Fibroblast of lung (primary cell): Measurements from ENCODE around the gene PPP1R13B. TPM values are rescaled to one million over a fixed set of nuclear protein-coding genes. Genes with fewer than 3 reads are reported as not detected.

Experiments used
- DNase-seq, 2 donors: peaks; one replicate each; pipeline versions ENCODE4 v3.0.0 to v3.0.0-alpha.2; 2010; ENCODE audit warnings: low read depth in 2 of 2
- H2AFZ ChIP-seq: 2 replicates; pipeline ENCODE4 v1.5.1; 2012; ENCODE audit warnings: low read length, control low read depth, inconsistent platforms
- H3K27ac ChIP-seq: 2 replicates; pipeline ENCODE4 v1.5.1; 2011; ENCODE audit warnings: low read length, control low read depth; ENCODE audit not compliant: insufficient read depth
- H3K27me3 ChIP-seq: 2 replicates; pipeline ENCODE4 v1.5.1; 2011; ENCODE audit warnings: mild to moderate bottlenecking, low read length; ENCODE audit not compliant: control insufficient read depth, insufficient read depth
- H3K36me3 ChIP-seq: 2 replicates; pipeline ENCODE4 v1.5.1; 2011; ENCODE audit warnings: low read length; ENCODE audit not compliant: control insufficient read depth, insufficient read depth
- H3K4me1 ChIP-seq: 2 replicates; pipeline ENCODE4 v1.5.1; 2011; ENCODE audit warnings: low read length; ENCODE audit not compliant: control insufficient read depth, insufficient read depth; ENCODE audit errors: extremely low read depth
- H3K4me2 ChIP-seq: 2 replicates; pipeline ENCODE4 v1.5.1; 2011; ENCODE audit warnings: low read length, control low read depth; ENCODE audit not compliant: insufficient read depth; ENCODE audit errors: extremely low read depth
- H3K4me3 ChIP-seq, 4 experiments: fragments of 200-600 bp in 1 of 4; sonication (generic) in 1 of 4; replicated peaks in 1 of 4; 2 replicates each; pipeline ENCODE4 v1.5.1; 2011 to 2016; ENCODE audit warnings: low read length in 4 of 4, low read depth in 3 of 4, mild to moderate bottlenecking in 3 of 4, control low read depth in 2 of 4, inconsistent platforms in 1 of 4, mixed read lengths in 1 of 4; ENCODE audit not compliant: insufficient read depth in 1 of 4; ENCODE audit errors: control extremely low read depth in 1 of 4
- H3K79me2 ChIP-seq: 2 replicates; pipeline ENCODE4 v1.5.1; 2012; ENCODE audit warnings: mild to moderate bottlenecking, low read length, inconsistent platforms; ENCODE audit not compliant: control insufficient read depth, insufficient read depth
- H3K9ac ChIP-seq: 2 replicates; pipeline ENCODE4 v1.5.1; 2011; ENCODE audit warnings: mild to moderate bottlenecking, low read length, control low read depth; ENCODE audit not compliant: insufficient read depth
- H3K9me3 ChIP-seq: 2 replicates; pipeline ENCODE4 v1.5.1; 2012; ENCODE audit warnings: low read depth, low read length; ENCODE audit not compliant: control insufficient read depth, insufficient read depth
- H4K20me1 ChIP-seq: 2 replicates; pipeline ENCODE4 v1.5.1; 2011; ENCODE audit warnings: low read length; ENCODE audit not compliant: control insufficient read depth, insufficient read depth; ENCODE audit errors: extremely low read depth
- CTCF ChIP-seq, 2 donors: IDR thresholded peaks in 1 of 2; conservative IDR thresholded peaks in 1 of 2; 1 replicate in 1 of 2; 2 replicates in 1 of 2; pipeline ENCODE4 v1.5.1; 2011 to 2012; ENCODE audit warnings: low read length in 2 of 2, control low read depth in 1 of 2, inconsistent platforms in 1 of 2, low read depth in 1 of 2, mild to moderate bottlenecking in 1 of 2
- EZH2 ChIP-seq: IDR thresholded peaks from 2 replicates; pipeline ENCODE4 v1.5.1; 2012; ENCODE audit warnings: low read length, control low read depth, mild to moderate bottlenecking; ENCODE audit errors: missing control alignments
- polyA plus RNA-seq, 2 donors: library from polyadenylated mRNA; depleted of rRNA in 1 of 2; stranded (reverse) in 1 of 2; unstranded in 1 of 2; fragments of >200 nt; gene quantifications; 2 replicates each; pipeline ENCODE4 v1.2.1, GENCODE V29; 2011 to 2012; ENCODE audit warnings: missing spikeins in 1 of 2
- total RNA-seq: library from RNA; depleted of rRNA; stranded (reverse); fragments of >200 nt; gene quantifications from 2 replicates; pipeline ENCODE4 v1.2.1, GENCODE V29; 2014

The PPP1R13B gene
- total and polyA plus RNA-seq, 2 donors (not counting 1 experiment from before 2014, with no cell fraction given), result 2.0 to 2.7 TPM

DNA sequence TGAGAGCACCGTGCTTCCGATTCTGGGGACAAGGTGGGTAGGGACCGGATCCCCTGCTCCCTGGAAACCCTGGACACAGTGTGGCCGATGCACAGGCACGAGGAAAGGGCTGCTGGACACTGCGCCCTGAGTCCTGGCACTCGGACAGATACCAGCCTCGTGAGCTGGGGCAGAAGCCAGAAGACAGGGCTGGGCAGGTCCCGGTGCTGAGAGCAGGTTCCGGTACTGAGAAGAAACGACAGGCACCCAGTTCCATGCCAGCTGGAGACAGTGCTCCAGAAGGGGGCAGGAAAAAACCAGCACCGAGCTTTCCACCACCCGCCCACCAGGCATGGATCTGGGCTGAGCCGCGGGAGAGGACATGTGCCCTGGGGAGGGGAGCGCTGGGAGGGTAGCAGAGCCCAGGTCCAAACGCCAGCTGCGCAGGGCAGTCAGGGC is 138.6 kb downstream of the PPP1R13B start:
- Histone ChIP-seq H3K27me3 (no peaks in the 10 kb centered on the region), H3K4me2 (no peak overlapping the region), H3K9ac (no peak overlapping the region), H3K27ac (no peak overlapping the region), H3K4me1 (peaks cover 2% of the 10 kb centered on the region), H3K79me2 (peaks cover 12% of the 10 kb centered on the region), H3K4me3 (no peak overlapping the region), H3K9me3 (no peaks in the 10 kb centered on the region), H2AFZ (no peak overlapping the region), H4K20me1 (no peaks in the 10 kb centered on the region), H3K36me3 (peaks cover 30% of the 10 kb centered on the region)
- TF ChIP-seq EZH2, result no peak
- no peak for TF ChIP-seq CTCF (conservative IDR thresholded peaks at IDR 0.05 in 1 of 2, IDR thresholded peaks at IDR 0.05 in 1 of 2; ENCODE audit: low read depth in 1 of 2, low read length in 2 of 2)
- DNase-seq, result no peak

- Histone ChIP-seq H3K9ac (no peak overlapping the region), H3K27me3 (no peaks in the 10 kb centered on the region), H4K20me1 (no peaks in the 10 kb centered on the region), H3K79me2 (peaks cover 2% of the 10 kb centered on the region), H3K27ac (no peak overlapping the region), H3K4me1 (peaks cover 2% of the 10 kb centered on the region), H3K36me3 (peaks cover 37% of the 10 kb centered on the region), H2AFZ (no peak overlapping the region), H3K9me3 (no peaks in the 10 kb centered on the region), H3K4me2 (no peak overlapping the region), H3K4me3 (no peak overlapping the region)
- DNase-seq, result no peak
- TF ChIP-seq CTCF (conservative IDR thresholded peaks at IDR 0.05 in 1 of 2, IDR thresholded peaks at IDR 0.05 in 1 of 2; ENCODE audit: low read depth in 1 of 2, low read length in 2 of 2) (no peak), EZH2 (no peak)
These were observed 139.8 kb downstream of the PPP1R13B start for GRCh38 chr14:103707329-103708263.

DNA sequence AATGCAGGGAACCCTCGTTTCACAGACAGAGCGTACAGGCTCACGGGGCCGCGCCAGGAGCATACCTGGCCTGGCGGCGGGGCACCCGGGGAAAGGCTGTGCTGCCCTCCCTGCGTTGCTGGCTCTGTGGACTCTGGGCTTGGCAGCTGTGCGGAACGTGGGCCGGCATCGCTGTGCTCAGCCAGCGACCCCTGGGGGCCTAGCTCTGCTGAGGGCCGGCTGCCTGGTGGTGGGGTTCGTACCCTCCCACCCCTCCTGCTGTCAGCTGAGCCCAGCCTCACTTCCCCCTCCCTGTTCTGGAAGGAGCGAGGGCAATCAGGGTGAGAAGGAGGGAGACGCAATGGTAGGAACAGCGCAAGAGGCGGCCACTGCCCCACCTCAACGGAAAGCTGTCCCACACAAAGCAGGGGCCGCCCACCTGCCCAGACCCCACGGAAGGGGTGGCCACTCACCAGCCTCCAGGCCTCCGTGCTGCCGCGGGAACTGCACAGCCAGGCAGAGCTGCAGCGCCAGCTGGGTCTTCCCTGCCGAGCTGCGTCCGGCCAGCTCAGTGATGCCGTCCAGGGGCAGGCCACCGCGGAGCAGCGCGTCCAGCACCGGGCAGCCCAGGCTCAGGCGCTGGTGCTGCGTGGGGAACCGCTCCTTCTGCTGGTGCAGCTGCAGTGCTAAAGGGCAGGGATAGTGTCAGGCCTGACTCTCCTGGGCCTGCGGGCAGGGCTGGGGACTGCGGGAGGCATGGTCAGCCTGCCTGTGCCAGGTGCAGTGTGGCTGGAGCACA is 140.6 kb downstream of the PPP1R13B start:
- DNase-seq, result no peak
- peaks cover 40% of the 10 kb centered on the region for H3K36me3 ChIP-seq
- TF ChIP-seq CTCF (conservative IDR thresholded peaks at IDR 0.05 in 1 of 2, IDR thresholded peaks at IDR 0.05 in 1 of 2; ENCODE audit: low read depth in 1 of 2, low read length in 2 of 2), result no peak
- no peak for TF ChIP-seq EZH2
- H4K20me1 ChIP-seq, result no peaks in the 10 kb centered on the region
- no peaks in the 10 kb centered on the region for H3K79me2 ChIP-seq
- H3K27me3 ChIP-seq, result no peaks in the 10 kb centered on the region
- no peak overlapping the region for H3K4me3 ChIP-seq
- no peak overlapping the region for H2AFZ ChIP-seq
- H3K4me1 ChIP-seq, result peaks cover 2% of the 10 kb centered on the region
- H3K9me3 ChIP-seq, result no peaks in the 10 kb centered on the region
- no peak overlapping the region for H3K27ac ChIP-seq
- no peak overlapping the region for H3K9ac ChIP-seq
- no peak overlapping the region for H3K4me2 ChIP-seq
